Neural progenitor cell (in vitro differentiated cells): ENCODE results near the gene SMARCD3. TPM values are rescaled to one million over a fixed set of nuclear protein-coding genes. Genes with fewer than 3 reads are reported as not detected.

Source experiments
- DNase-seq: peaks from one replicate; pipeline ENCODE4 v3.0.0-alpha.2; 2016; ENCODE audit warnings: low spot score
- H2AFZ ChIP-seq: fragments of 200-600 bp; sonication (generic); replicated peaks from 2 replicates; pipeline ENCODE4 v1.6.1; 2016; ENCODE audit warnings: antibody characterized with exemption
- H3F3A ChIP-seq: fragments of 200-600 bp; sonication (generic); 2 replicates; pipeline ENCODE4 v1.6.1; 2016; ENCODE audit warnings: antibody characterized with exemption, low read depth
- H3K27ac ChIP-seq: fragments of 200-600 bp; sonication (generic); 2 replicates; pipeline ENCODE4 v1.5.1; 2016; ENCODE audit warnings: mild to moderate bottlenecking
- H3K27me3 ChIP-seq: fragments of 200-600 bp; sonication (generic); 2 replicates; pipeline ENCODE4 v1.6.1; 2016; ENCODE audit warnings: mild to moderate bottlenecking, moderate library complexity
- H3K36me3 ChIP-seq: fragments of 200-600 bp; sonication (generic); 2 replicates; pipeline ENCODE4 v1.5.1; 2016
- H3K4me1 ChIP-seq: fragments of 200-600 bp; sonication (generic); 2 replicates; pipeline ENCODE4 v1.6.1; 2016; ENCODE audit warnings: mixed run types
- H3K4me2 ChIP-seq: fragments of 200-600 bp; sonication (generic); 2 replicates; pipeline ENCODE4 v1.6.1; 2016
- H3K4me3 ChIP-seq: fragments of 200-600 bp; sonication (generic); 2 replicates; pipeline ENCODE4 v1.5.1; 2016
- H3K79me2 ChIP-seq: fragments of 200-600 bp; sonication (generic); 2 replicates; pipeline ENCODE4 v1.6.1; 2016; ENCODE audit warnings: low read depth
- H3K9ac ChIP-seq: fragments of 200-600 bp; sonication (generic); 2 replicates; pipeline ENCODE4 v1.6.1; 2016
- H3K9me3 ChIP-seq: fragments of 200-600 bp; sonication (generic); 2 replicates; pipeline ENCODE4 v1.5.1; 2016; ENCODE audit warnings: low read depth
- H4K20me1 ChIP-seq: fragments of 200-600 bp; sonication (generic); 2 replicates; pipeline ENCODE4 v1.6.1; 2016; ENCODE audit warnings: low read depth
- H3K27ac Mint-ChIP-seq: 3 replicates; pipeline ENCODE4 v1.8.0; 2021; ENCODE audit warnings: mixed read lengths
- H3K27me3 Mint-ChIP-seq: 2 replicates; pipeline ENCODE4 v1.8.0; 2022; ENCODE audit warnings: low read depth, mild to moderate bottlenecking, inconsistent platforms, moderate library complexity, mixed read lengths; ENCODE audit not compliant: insufficient read depth
- H3K36me3 Mint-ChIP-seq: 3 replicates; pipeline ENCODE4 v1.8.0; 2021; ENCODE audit warnings: mixed read lengths
- H3K4me1 Mint-ChIP-seq: 3 replicates; pipeline ENCODE4 v1.8.0; 2021; ENCODE audit warnings: mixed read lengths
- H3K4me3 Mint-ChIP-seq: 3 replicates; pipeline ENCODE4 v1.8.0; 2021; ENCODE audit warnings: mild to moderate bottlenecking, moderate library complexity, mixed read lengths
- H3K9me3 Mint-ChIP-seq: 3 replicates; pipeline ENCODE4 v1.8.0; 2020; ENCODE audit warnings: mixed read lengths
- CTCF ChIP-seq: fragments of 200-600 bp; sonication (generic); IDR thresholded peaks from 2 replicates; pipeline ENCODE4 v1.5.1; 2017; ENCODE audit warnings: antibody characterized with exemption, mild to moderate bottlenecking
- EZH2 ChIP-seq: fragments of 200-600 bp; sonication (generic); IDR thresholded peaks from 2 replicates; pipeline ENCODE4 v1.6.1; 2017; ENCODE audit warnings: antibody characterized with exemption, mild to moderate bottlenecking, moderate library complexity
- EZH2phosphoT487 ChIP-seq: fragments of 200-600 bp; sonication (generic); IDR thresholded peaks from 2 replicates; pipeline ENCODE4 v1.6.1; 2017; ENCODE audit warnings: antibody characterized with exemption
- total RNA-seq: library from RNA; depleted of rRNA; stranded (reverse); fragments of >200 nt; gene quantifications from 2 replicates; pipeline ENCODE4 v1.2.3, GENCODE V29; 2015; ENCODE audit warnings: low replicate concordance

SMARCD3 gene
- total RNA-seq, 1 donor from 2014 or later = 11.0 TPM

DNA sequence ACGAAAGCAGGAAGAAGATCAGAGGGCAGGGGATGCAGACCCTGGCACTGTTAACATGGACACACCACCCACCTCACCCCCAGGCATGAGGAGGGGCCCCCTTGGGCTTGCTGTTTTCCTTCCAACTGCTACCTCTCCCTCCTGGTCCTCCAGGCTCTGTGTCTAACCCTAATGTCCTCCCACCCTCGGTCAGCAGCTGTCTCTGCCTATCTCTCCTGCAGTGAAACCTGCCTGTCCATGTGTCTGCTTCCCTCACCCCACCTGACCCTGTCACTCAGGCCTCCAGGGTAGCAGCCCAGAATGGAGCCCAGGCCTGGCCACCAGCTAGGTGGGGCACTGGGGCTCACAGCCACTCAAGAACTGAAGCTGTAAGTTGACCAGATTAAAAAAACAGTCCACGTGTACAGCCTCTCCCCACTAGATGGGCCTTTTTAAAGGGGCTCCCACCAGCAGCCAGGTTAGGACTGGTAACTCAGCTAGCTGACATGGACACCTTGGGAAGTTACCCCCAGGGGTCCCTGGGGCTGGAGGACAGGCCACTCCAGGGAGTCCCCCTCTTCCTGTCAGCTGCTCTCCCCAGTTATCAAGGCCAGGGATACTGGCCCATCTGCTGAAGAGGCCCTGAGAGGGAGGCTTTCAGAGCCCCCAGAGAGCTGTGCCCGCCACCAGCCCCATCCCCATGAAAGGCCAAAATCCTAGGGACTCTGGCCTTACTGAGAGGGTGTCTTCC, 1.5 kb downstream of the SMARCD3 start:
- Histone ChIP-seq H3K9ac (no peak overlapping the region), H3K9me3 (no peaks in the 10 kb centered on the region), H3F3A (peaks cover 53% of the 10 kb centered on the region), H3K4me1 (peaks cover 63% of the 10 kb centered on the region), H3K27me3 (peaks cover 73% of the 10 kb centered on the region), H3K27ac (no peak overlapping the region), H4K20me1 (peaks cover 40% of the 10 kb centered on the region), H2AFZ (no peak overlapping the region), H3K36me3 (no peaks in the 10 kb centered on the region), H3K4me3 (no peak overlapping the region), H3K4me2 (no peak overlapping the region), H3K79me2 (no peaks in the 10 kb centered on the region)
- DNase-seq = no peak
- Mint-ChIP-seq H3K4me3 (peak overlapping the region; percentile 95), H3K27ac (no peak overlapping the region), H3K4me1 (peaks cover 69% of the 10 kb centered on the region), H3K36me3 (peaks cover 1% of the 10 kb centered on the region), H3K9me3 (no peaks in the 10 kb centered on the region), H3K27me3 (peaks cover 21% of the 10 kb centered on the region)
- TF ChIP-seq EZH2phosphoT487 = no peak
- TF ChIP-seq EZH2 = no peak
- no peak for TF ChIP-seq CTCF

GRCh38 chr7:151246102-151246850, 2.2 kb downstream of the SMARCD3 start:
- Mint-ChIP-seq H3K4me3 (peak overlapping the region; percentile 95), H3K27ac (no peak overlapping the region), H3K9me3 (no peaks in the 10 kb centered on the region), H3K36me3 (peaks cover 6% of the 10 kb centered on the region), H3K27me3 (peaks cover 23% of the 10 kb centered on the region), H3K4me1 (peaks cover 68% of the 10 kb centered on the region)
- H4K20me1 ChIP-seq = peaks cover 40% of the 10 kb centered on the region
- H3K27me3 ChIP-seq = peaks cover 70% of the 10 kb centered on the region
- no peak for TF ChIP-seq CTCF
- TF ChIP-seq EZH2 = no peak
- TF ChIP-seq EZH2phosphoT487 = no peak
- H3K27ac ChIP-seq = no peak overlapping the region
- no peaks in the 10 kb centered on the region for H3K36me3 ChIP-seq
- no peak overlapping the region for H2AFZ ChIP-seq
- H3K9me3 ChIP-seq = no peaks in the 10 kb centered on the region
- H3F3A ChIP-seq = peaks cover 51% of the 10 kb centered on the region
- peaks cover 59% of the 10 kb centered on the region for H3K4me1 ChIP-seq
- peak; percentile 36 for DNase-seq
- no peaks in the 10 kb centered on the region for H3K79me2 ChIP-seq
- H3K9ac ChIP-seq = no peak overlapping the region
- peak overlapping the region; percentile 97 for H3K4me2 ChIP-seq
- peak overlapping the region; percentile 56 for H3K4me3 ChIP-seq

DNA sequence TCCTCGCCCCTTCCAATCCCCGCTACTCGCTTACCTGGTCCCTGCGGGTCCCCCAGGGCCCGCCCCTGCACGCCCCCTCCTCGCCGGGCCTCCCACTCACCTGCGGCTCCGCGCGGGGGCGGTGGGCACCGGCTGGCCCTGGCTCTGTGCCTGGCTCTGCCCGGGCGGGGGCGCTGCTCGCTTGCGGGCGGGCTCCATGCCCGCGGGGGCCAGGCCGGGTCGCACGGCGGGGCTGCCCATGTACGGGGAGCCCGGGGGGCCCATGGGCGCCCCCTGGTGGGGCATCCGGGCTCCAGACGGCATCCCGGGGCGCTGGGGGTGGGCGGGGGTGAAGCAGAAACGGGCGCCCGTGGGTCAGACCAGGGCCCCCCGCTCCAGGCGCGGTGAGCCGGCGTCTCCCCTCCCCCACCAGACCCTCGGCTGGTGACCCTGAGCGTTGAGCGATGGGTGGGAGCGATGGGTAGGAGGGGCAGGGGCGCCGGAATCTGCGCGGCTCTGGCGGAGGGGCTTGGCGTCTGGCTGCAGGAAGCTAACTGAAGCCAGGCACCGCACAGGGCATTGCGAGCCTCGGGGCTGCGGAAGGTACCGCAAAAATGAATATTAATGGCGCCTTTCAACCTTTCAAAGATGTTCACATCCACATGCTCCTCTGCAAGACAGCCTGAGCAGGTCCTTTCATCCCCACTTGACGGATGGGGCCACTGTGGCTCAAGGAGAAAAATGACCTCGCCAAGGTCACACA, 3.0 kb downstream of the SMARCD3 start:
- peaks cover 57% of the 10 kb centered on the region for H3K4me1 ChIP-seq
- peaks cover 62% of the 10 kb centered on the region for H3K27me3 ChIP-seq
- H2AFZ ChIP-seq = peak overlapping the region; percentile 18
- H3K4me3 ChIP-seq = peak overlapping the region; percentile 56
- peaks cover 40% of the 10 kb centered on the region for H4K20me1 ChIP-seq
- H3K79me2 ChIP-seq = no peaks in the 10 kb centered on the region
- DNase-seq = peak; percentile 74
- peak overlapping the region; percentile 80 for H3K4me3 Mint-ChIP-seq
- H3K27me3 Mint-ChIP-seq = peaks cover 19% of the 10 kb centered on the region
- no peaks in the 10 kb centered on the region for H3K9me3 ChIP-seq
- H3K9me3 Mint-ChIP-seq = no peaks in the 10 kb centered on the region
- H3K36me3 Mint-ChIP-seq = peaks cover 10% of the 10 kb centered on the region
- no peak overlapping the region for H3K27ac Mint-ChIP-seq
- peaks cover 61% of the 10 kb centered on the region for H3K4me1 Mint-ChIP-seq
- no peaks in the 10 kb centered on the region for H3K36me3 ChIP-seq
- H3K27ac ChIP-seq = no peak overlapping the region
- no peak overlapping the region for H3K9ac ChIP-seq
- H3F3A ChIP-seq = peaks cover 43% of the 10 kb centered on the region
- peak overlapping the region; percentile 97 for H3K4me2 ChIP-seq
- TF ChIP-seq CTCF (peak; percentile 66), EZH2phosphoT487 (peak; percentile 47), EZH2 (no peak)
